NCI-H226 (cell line): ENCODE measurements around the gene NR3C2.

Experiments
- DNase-seq: peaks from one replicate; pipeline ENCODE4 v3.0.0-alpha.2; 2015

NR3C2 gene

DNA sequence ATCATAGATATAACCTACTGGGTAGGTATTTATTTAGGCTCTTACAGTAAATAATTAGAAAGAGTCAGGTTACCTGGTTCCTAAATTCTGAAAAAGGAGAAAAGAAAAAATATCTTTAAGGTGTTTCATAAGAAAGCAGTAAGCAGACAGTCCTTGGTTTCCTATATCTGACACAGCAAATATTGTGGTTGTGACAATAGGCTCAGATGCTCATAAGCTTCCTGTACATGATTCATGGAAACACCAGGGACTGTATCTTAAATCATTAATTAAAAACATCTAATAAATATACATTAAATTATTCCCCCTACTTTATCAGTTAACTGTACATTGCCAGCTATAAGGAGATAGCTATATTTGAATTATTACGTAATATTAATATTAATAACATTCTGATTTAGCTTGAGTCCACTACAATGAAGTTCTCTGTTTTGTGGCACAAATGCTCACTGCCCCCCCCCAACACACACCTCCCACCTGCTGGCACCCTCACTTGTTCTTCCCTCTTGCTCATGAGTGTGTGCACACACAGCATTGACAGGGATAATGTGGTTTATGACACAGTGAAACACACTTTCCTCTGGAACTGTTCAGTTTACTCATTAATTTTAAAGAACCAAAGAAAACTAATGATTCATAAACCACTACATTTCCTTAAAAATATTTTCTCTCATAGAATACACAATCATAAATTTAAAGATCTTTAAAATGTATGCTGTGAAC lies 187.4 kb downstream of the NR3C2 start:
- no peak for DNase-seq

- no peak for DNase-seq
Measured at GRCh38 chr4:148253768-148254167, 188.4 kb downstream of the NR3C2 start.

- DNase-seq = no peak
Measured at GRCh38 chr4:148248824-148249223, 193.4 kb downstream of the NR3C2 start.

GRCh38 chr4:148245015-148245414 lies 197.2 kb downstream of the NR3C2 start:
- DNase-seq = no peak

GRCh38 chr4:148243837-148244236 lies 198.4 kb downstream of the NR3C2 start:
- no peak for DNase-seq

- DNase-seq = no peak
Measured at GRCh38 chr4:148240241-148240640, 202.0 kb downstream of the NR3C2 start.

DNA sequence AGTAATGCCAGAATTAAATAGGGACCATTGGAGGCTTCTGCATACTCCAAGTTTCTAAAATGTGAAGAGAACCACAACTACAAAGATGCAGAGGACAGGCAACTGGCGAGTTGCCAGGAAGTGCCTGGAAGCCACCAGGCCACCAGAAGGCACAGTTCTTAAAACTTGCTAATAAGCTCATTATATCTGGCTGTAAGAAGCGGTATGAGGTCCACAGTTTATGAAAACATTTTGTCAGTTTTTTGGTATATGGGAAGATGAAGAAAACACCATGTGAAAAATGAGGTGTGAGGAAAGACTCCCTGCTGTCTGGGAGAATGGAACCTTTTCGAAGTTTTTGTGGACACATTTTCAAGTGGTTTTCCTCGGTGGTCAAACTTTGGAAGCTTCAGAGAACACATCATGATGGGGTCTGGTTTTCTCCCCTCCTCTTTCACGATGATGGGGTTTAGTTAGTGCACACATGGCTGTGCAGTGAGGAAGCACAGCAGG lies 202.7 kb downstream of the NR3C2 start:
- no peak for DNase-seq

GRCh38 chr4:148238811-148239493 lies 203.3 kb downstream of the NR3C2 start:
- no peak for DNase-seq

DNA sequence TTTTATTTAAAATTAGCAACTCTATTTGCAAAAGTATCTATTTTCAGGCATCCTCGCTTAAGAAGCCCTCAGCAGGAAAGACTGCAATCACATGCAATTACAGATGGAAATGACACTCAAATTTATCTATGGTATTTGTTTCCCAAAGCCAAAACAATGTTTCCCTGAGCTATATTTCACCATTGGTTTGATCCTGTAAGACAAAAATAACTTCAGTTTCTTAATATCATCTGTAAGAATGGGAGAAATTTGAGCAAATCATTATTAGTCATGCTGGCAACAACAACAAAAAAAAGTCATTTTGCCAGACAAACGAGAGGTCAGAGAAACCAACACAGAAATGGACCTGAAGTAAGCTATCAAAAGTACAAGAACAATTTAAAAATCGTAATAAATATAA lies 204.1 kb downstream of the NR3C2 start:
- DNase-seq = no peak

DNA sequence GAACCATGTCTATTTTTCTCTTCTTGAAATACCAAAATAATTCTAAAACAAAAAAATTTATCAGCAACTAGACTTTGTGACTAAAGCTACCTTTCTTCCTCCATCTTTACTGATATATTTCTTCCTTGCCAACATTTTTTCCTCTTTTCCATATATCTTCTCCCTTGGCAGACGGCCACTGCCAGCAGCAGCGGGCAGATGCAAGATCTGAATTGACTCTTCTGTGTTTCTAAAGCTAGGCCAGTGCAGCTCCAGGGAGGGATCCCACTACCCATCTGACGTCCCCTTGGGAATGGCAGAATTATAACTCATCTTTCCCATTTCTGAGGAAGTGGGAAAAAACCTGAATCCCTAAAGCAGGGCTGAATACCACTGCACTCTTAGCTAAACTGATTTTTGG lies 206.4 kb downstream of the NR3C2 start:
- DNase-seq = no peak

- DNase-seq = no peak
Measured at GRCh38 chr4:148229798-148230197, 212.4 kb downstream of the NR3C2 start.

GRCh38 chr4:148229028-148229427 lies 213.2 kb downstream of the NR3C2 start:
- DNase-seq = no peak

DNA sequence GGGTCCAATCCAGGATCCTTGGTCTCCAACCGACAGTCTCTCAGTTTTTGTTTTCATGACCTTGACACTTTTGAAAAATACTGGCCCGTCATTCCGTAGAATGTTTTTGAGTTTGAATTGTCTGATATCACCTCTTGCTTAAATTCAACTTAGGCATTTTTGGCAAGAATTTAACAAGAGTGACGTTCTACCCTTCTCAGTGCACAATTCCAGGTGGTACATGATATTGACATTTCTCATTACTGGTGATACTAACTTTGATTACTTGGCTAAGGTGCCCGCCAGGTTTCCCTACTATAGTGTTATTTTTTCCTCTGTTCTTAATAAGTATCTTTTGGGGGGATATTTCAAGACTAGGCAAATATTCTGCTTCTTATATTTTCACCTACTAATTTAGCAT lies 215.1 kb downstream of the NR3C2 start:
- no peak for DNase-seq

GRCh38 chr4:148226341-148226740 lies 215.9 kb downstream of the NR3C2 start:
- no peak for DNase-seq

GRCh38 chr4:148225639-148226038 lies 216.6 kb downstream of the NR3C2 start:
- no peak for DNase-seq

GRCh38 chr4:148224476-148224875 lies 217.7 kb downstream of the NR3C2 start:
- no peak for DNase-seq

GRCh38 chr4:148222991-148223660 lies 219.1 kb downstream of the NR3C2 start:
- no peak for DNase-seq

DNA sequence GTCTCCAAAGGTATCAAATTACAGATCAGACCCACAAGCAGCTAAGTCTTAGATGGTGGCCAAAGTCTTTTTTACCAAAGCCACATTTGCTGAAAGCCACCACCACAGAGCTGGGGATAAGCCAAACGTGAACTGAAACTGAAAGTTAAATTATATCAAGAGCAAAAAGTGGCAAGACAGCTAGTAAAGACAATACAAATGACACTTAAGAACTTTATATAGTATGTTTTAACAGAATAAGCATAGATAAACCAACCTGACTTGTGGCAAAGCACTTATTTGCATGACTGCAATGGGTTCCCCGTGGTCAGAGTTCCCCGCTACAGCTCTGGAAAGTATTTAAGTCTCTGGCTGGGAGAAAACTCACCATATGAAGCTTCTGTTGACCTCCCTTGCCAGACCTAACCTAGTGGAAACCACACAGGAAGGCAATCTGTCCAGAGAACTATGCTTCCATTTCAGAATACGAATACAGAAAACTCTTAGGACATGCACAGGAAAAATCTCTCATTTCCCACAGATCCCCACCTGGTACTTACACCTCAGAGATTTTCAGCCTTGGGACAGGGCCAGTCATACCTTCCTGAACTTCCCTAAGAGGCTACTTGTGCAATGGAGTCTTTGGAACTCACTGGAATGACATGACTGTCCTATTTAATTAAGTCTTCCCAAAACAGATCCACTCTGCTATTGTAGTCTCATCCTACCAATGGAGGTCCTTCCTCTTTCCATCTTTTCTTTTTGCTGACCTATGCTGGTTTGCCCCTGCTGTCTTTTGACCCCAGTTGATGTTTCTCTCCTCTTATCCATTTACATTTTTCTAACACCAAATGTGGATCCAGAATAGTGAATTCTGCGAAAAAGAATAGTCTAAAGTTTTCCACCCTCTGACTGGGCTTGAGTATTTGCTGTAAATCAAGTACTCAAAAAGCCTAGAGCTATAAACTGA lies 225.1 kb downstream of the NR3C2 start:
- DNase-seq = no peak

- no peak for DNase-seq
Measured at GRCh38 chr4:148216321-148216720, 225.9 kb downstream of the NR3C2 start.

GRCh38 chr4:148215202-148215601 lies 227.0 kb downstream of the NR3C2 start:
- no peak for DNase-seq

DNA sequence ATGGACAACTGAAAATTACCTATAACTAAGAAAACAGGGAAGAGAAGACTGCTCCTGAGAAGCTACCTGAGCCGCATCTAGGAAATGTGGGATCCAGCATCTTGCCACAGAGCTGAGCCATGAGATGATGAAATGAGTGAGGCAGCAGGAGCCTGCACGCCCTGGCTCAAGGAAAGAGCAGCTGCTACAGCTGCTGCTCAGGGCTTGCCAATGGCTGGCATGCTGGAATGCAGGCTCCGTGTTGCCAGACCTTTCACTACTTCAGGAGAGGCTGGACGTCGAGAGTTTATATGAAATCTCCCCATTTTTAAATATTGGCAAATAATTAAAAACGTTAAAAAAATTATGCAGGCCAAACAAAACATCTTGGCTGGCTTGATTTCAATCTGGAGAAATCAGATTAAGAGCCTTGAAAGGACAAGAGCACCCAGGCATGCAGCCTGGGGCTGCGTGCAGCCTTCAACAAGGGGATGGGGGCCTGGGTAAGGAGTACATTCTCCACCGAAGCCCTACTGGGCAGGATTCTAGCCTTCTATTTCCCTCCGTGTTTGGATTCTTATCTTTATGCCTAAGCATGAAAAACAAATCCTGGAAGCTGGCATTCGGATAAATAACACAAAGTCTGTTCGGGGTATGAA lies 227.6 kb downstream of the NR3C2 start:
- DNase-seq = no peak

DNA sequence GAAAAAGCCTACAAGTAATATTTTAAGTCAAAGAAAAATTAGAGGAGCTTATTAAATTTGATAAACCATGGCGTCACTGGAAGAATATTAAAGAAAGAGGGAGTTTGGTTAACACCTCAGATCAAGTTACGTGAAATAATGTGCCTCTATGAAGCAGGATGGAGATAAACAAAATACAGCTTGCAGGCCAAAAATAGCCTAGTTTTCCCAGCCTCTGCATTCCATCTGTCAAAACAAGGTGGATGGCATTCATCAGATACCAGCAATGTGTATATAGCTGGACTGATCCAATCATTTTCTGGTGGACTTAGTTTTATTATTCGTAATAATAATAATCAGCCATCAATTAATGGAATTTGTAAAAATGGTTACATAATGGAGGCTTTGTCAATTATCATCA lies 230.7 kb downstream of the NR3C2 start:
- no peak for DNase-seq
